ENCODE measurements around the gene LRRC38.
"Not testable (repeated sequence)": the region's sequence is repeated elsewhere in the genome, so short reads cannot be mapped to it uniquely, and the experiment has no call there.

The LRRC38 gene

GRCh38 chr1:13456904-13457532 is 56.8 kb downstream of the LRRC38 start:
- DNase-seq: no peak

- DNase-seq: no peak
Measured at GRCh38 chr1:13451399-13451965, 62.3 kb downstream of the LRRC38 start.

- DNase-seq: no peak
Measured at GRCh38 chr1:13450204-13450603, 63.6 kb downstream of the LRRC38 start.

- DNase-seq: no peak
Measured at GRCh38 chr1:13443335-13443979, 70.3 kb downstream of the LRRC38 start.

GRCh38 chr1:13439104-13439783 is 74.6 kb downstream of the LRRC38 start:
- not testable (repeated sequence) for DNase-seq

GRCh38 chr1:13435458-13435857 is 78.3 kb downstream of the LRRC38 start:
- no peak for DNase-seq

GRCh38 chr1:13433694-13434358 is 80.0 kb downstream of the LRRC38 start:
- DNase-seq: not testable (repeated sequence)

GRCh38 chr1:13432251-13432650 is 81.6 kb downstream of the LRRC38 start:
- DNase-seq: no peak

- no peak for DNase-seq
Measured at GRCh38 chr1:13430495-13430894, 83.3 kb downstream of the LRRC38 start.

All from activated naive CD4-positive, alpha-beta T cell treated with anti-CD3 and anti-CD28 coated beads, Interleukin-2, amount 50 U/mL, for 16 hours (primary cell).